Calu3 (cell line): ENCODE data around the gene F2R. TPM values are rescaled to one million over a fixed set of nuclear protein-coding genes. Genes with fewer than 3 reads are reported as not detected.

Experiments used
- BruUV-seq: library from RNA; stranded (reverse); fragments of 400-500 nt; replicated peaks from 2 replicates; lab custom pipeline; 2021; lab: Mats Ljungman, UMichigan
- CTCF ChIA-PET: fragments of 300-600 bp; sonication (Branson Sonifier 250); formaldehyde crosslinking; loops from one replicate; lab custom pipeline; 2022; ENCODE audit warnings: antibody characterized with exemption; lab: Charles Lee
- DNase-seq: peaks from one replicate; pipeline ENCODE4 v3.0.0; 2022
- H3K27ac Mint-ChIP-seq: one replicate; pipeline ENCODE4 v1.8.0; 2022; ENCODE audit warnings: mixed read lengths; ENCODE audit not compliant: unreplicated experiment
- H3K27me3 Mint-ChIP-seq: one replicate; pipeline ENCODE4 v1.8.0; 2022; ENCODE audit warnings: mixed read lengths; ENCODE audit not compliant: unreplicated experiment
- H3K36me3 Mint-ChIP-seq: one replicate; pipeline ENCODE4 v1.8.0; 2022; ENCODE audit warnings: mild to moderate bottlenecking, moderate library complexity, mixed read lengths; ENCODE audit not compliant: insufficient read depth, unreplicated experiment
- H3K4me1 Mint-ChIP-seq: one replicate; pipeline ENCODE4 v1.8.0; 2022; ENCODE audit warnings: mild to moderate bottlenecking, low read depth, mixed read lengths; ENCODE audit not compliant: unreplicated experiment
- H3K4me3 Mint-ChIP-seq: one replicate; pipeline ENCODE4 v1.8.0; 2022; ENCODE audit warnings: mild to moderate bottlenecking, low read depth, moderate library complexity, mixed read lengths; ENCODE audit not compliant: unreplicated experiment
- H3K9me3 Mint-ChIP-seq: one replicate; pipeline ENCODE4 v1.8.0; 2022; ENCODE audit warnings: low read depth, mixed read lengths; ENCODE audit not compliant: unreplicated experiment
- intact Hi-C: fragments of 100-400 bp; cut with micrococcal nuclease; formaldehyde crosslinking; loops from one replicate; pipeline ENCODE4 v1.10.0; 2022; ENCODE audit not compliant: unreplicated experiment
- total RNA-seq: library from RNA; stranded (reverse); gene quantifications from 2 replicates; pipeline ENCODE4 v1.2.3, GENCODE V29; 2022
- TF ChIP-seq, protein P1 (sequence below): fragments of 200-600 bp; IDR thresholded peaks from one replicate; pipeline ENCODE4 v1.8.0; 2022; ENCODE audit warnings: antibody characterized with exemption; ENCODE audit not compliant: unreplicated experiment

F2R gene
- total RNA-seq, 1 experiment from 2014 or later, result 14.4 TPM

GRCh38 chr5:76672242-76672641 is 43.7 kb upstream of the F2R start:
- CTCF ChIA-PET, result no interaction called here
- H3K36me3 Mint-ChIP-seq, result no peaks in the 10 kb centered on the region
- no peak overlapping the region for H3K27ac Mint-ChIP-seq
- H3K9me3 Mint-ChIP-seq, result no peaks in the 10 kb centered on the region
- no peaks in the 10 kb centered on the region for H3K27me3 Mint-ChIP-seq
- BruUV-seq, result no TSS peak
- no peaks in the 10 kb centered on the region for H3K4me1 Mint-ChIP-seq
- no peak for DNase-seq
- TF ChIP-seq, protein P1, sequence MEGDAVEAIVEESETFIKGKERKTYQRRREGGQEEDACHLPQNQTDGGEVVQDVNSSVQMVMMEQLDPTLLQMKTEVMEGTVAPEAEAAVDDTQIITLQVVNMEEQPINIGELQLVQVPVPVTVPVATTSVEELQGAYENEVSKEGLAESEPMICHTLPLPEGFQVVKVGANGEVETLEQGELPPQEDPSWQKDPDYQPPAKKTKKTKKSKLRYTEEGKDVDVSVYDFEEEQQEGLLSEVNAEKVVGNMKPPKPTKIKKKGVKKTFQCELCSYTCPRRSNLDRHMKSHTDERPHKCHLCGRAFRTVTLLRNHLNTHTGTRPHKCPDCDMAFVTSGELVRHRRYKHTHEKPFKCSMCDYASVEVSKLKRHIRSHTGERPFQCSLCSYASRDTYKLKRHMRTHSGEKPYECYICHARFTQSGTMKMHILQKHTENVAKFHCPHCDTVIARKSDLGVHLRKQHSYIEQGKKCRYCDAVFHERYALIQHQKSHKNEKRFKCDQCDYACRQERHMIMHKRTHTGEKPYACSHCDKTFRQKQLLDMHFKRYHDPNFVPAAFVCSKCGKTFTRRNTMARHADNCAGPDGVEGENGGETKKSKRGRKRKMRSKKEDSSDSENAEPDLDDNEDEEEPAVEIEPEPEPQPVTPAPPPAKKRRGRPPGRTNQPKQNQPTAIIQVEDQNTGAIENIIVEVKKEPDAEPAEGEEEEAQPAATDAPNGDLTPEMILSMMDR, result no peak
- intact Hi-C loops, result no loop called here
- no peak overlapping the region for H3K4me3 Mint-ChIP-seq

GRCh38 chr5:76673125-76673524 is 42.8 kb upstream of the F2R start:
- Mint-ChIP-seq H3K4me3 (no peak overlapping the region), H3K27me3 (no peaks in the 10 kb centered on the region), H3K27ac (no peak overlapping the region), H3K9me3 (no peaks in the 10 kb centered on the region), H3K36me3 (no peaks in the 10 kb centered on the region), H3K4me1 (no peaks in the 10 kb centered on the region)
- no TSS peak for BruUV-seq
- DNase-seq, result no peak
- intact Hi-C loops, result no loop called here
- CTCF ChIA-PET, result no interaction called here
- TF ChIP-seq, protein P1, result no peak

- CTCF ChIA-PET, result interaction anchor here (0.6 kb wide), 1 partner anchor 60 kb away, joined by 3 read pairs; no protein-coding TSS in a partner anchor
- Mint-ChIP-seq H3K27me3 (no peaks in the 10 kb centered on the region), H3K9me3 (no peaks in the 10 kb centered on the region), H3K36me3 (no peaks in the 10 kb centered on the region), H3K27ac (no peak overlapping the region), H3K4me3 (no peak overlapping the region), H3K4me1 (no peaks in the 10 kb centered on the region)
- TF ChIP-seq, protein P1, result no peak
- DNase-seq, result no peak
- intact Hi-C loops, result no loop called here
- BruUV-seq, result no TSS peak
These were observed 41.4 kb upstream of the F2R start for GRCh38 chr5:76674330-76675066.

DNA sequence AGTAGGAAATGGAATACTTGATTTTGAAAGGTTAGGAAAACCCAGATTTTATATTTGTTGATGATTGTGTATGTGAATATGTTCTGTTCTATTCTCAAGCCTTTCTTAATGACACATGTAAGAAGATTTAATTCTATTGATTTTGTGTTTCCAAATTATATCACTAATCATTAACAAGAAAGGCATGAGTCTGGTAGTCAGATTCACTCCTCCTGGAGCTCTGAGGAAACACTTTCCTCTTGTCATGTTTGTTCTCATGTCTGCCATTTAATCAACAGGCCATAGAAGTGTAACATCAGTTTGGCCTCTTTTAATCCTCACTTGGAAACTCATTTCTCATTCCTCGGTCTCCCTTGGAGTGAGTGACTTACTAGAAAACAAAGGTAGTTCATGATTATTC is 40.6 kb upstream of the F2R start:
- TF ChIP-seq, protein P1, result no peak
- no peak overlapping the region for H3K4me3 Mint-ChIP-seq
- H3K4me1 Mint-ChIP-seq, result no peaks in the 10 kb centered on the region
- H3K27ac Mint-ChIP-seq, result no peak overlapping the region
- BruUV-seq, result no TSS peak
- H3K9me3 Mint-ChIP-seq, result no peaks in the 10 kb centered on the region
- intact Hi-C loops, result no loop called here
- CTCF ChIA-PET, result no interaction called here
- no peaks in the 10 kb centered on the region for H3K27me3 Mint-ChIP-seq
- no peaks in the 10 kb centered on the region for H3K36me3 Mint-ChIP-seq
- no peak for DNase-seq
